Medulla oblongata (tissue), 1 donor: ENCODE measurements around the gene NIPAL3.
A peak's percentile ranks its signal among the peaks of the same experiment; 100 is the strongest.
"Not testable (repeated sequence)": the region's sequence is repeated elsewhere in the genome, so short reads cannot be mapped to it uniquely, and the experiment has no call there.

ENCODE experiments used
- DNase-seq: peaks from one replicate; pipeline ENCODE4 v3.0.0-alpha.2; 2015; ENCODE audit errors: extremely low spot score

Gene NIPAL3

GRCh38 chr1:24457866-24458265, 42.3 kb downstream of the NIPAL3 start:
- DNase-seq, result no peak

- no peak for DNase-seq
These were observed 44.1 kb downstream of the NIPAL3 start for GRCh38 chr1:24459551-24460266.

- not testable (repeated sequence) for DNase-seq
These were observed 46.5 kb downstream of the NIPAL3 start for GRCh38 chr1:24462128-24462527.

GRCh38 chr1:24463776-24464735, 48.5 kb downstream of the NIPAL3 start:
- DNase-seq, result no peak

- no peak for DNase-seq
These were observed 49.5 kb downstream of the NIPAL3 start for GRCh38 chr1:24465099-24465498.

GRCh38 chr1:24465638-24466037, 50.0 kb downstream of the NIPAL3 start:
- no peak for DNase-seq

GRCh38 chr1:24468685-24469316, 53.2 kb downstream of the NIPAL3 start:
- no peak for DNase-seq

- DNase-seq, result no peak
These were observed 55.0 kb downstream of the NIPAL3 start for GRCh38 chr1:24470592-24470991.

GRCh38 chr1:24472527-24473251, 57.1 kb downstream of the NIPAL3 start:
- no peak for DNase-seq

GRCh38 chr1:24474193-24474592, 58.6 kb downstream of the NIPAL3 start:
- no peak for DNase-seq

GRCh38 chr1:24475700-24476099, 60.1 kb downstream of the NIPAL3 start:
- DNase-seq, result no peak

- no peak for DNase-seq
These were observed 61.0 kb downstream of the NIPAL3 start for GRCh38 chr1:24476571-24476970.

- no peak for DNase-seq
These were observed 61.7 kb downstream of the NIPAL3 start for GRCh38 chr1:24477309-24477708.

GRCh38 chr1:24481101-24481500, 65.5 kb downstream of the NIPAL3 start:
- peak; percentile 56 for DNase-seq

GRCh38 chr1:24481843-24482610, 66.4 kb downstream of the NIPAL3 start:
- no peak for DNase-seq

- DNase-seq, result no peak
These were observed 67.8 kb downstream of the NIPAL3 start for GRCh38 chr1:24483441-24483840.

- DNase-seq, result no peak
These were observed 68.6 kb downstream of the NIPAL3 start for GRCh38 chr1:24484199-24484598.

GRCh38 chr1:24486331-24487065, 70.9 kb downstream of the NIPAL3 start:
- DNase-seq, result no peak

- DNase-seq, result no peak
These were observed 71.9 kb downstream of the NIPAL3 start for GRCh38 chr1:24487455-24487854.

GRCh38 chr1:24488159-24488558, 72.6 kb downstream of the NIPAL3 start:
- DNase-seq, result not testable (repeated sequence)
